Measurements from ENCODE around the gene MED13. TPM values are rescaled to one million over a fixed set of nuclear protein-coding genes. Genes with fewer than 3 reads are reported as not detected.

The MED13 gene
- total RNA-seq, 1 experiment from 2014 or later: 49.4 TPM

DNA sequence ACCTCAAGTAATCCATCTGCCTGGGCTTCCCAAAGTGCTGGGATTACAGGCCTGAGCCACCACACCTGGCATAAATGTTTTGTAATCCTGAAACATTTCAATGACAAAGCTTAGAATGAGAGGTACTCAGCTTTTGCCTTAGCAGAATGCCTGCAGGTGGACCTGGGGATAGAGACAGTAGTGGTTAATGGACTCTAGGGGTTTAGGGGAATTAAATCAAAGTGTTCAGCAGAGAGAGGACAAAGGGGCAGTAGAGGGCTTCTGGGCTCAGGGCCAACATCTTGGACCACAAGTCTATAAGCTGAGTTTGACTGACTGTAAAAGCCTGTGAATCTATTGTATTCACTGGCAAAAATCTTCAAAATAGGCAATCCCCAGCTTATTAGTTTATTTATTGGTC is 36.0 kb upstream of the MED13 start:
- Histone ChIP-seq H3K4me1 (replicated peaks; ENCODE audit: insufficient read depth) (no peaks in the 10 kb centered on the region), H3K27me3 (ENCODE audit: insufficient read depth, low read depth) (no peaks in the 10 kb centered on the region), H2AFZ (no peak overlapping the region), H3K36me3 (ENCODE audit: low read depth) (no peaks in the 10 kb centered on the region), H3K4me3 (no peak overlapping the region), H3F3A (ENCODE audit: insufficient read depth, low read depth) (no peaks in the 10 kb centered on the region), H3K4me2 (no peak overlapping the region), H3K27ac (no peak overlapping the region), H3K9me3 (ENCODE audit: insufficient read depth, low read depth) (no peaks in the 10 kb centered on the region), H3K9me2 (ENCODE audit: insufficient read depth) (no peaks in the 10 kb centered on the region), H4K20me1 (ENCODE audit: insufficient read depth) (no peaks in the 10 kb centered on the region), H3K79me2 (ENCODE audit: low read depth) (no peaks in the 10 kb centered on the region)
- TF ChIP-seq CTCF (conservative IDR thresholded peaks at IDR 0.05) (no peak), EZH2 (IDR thresholded peaks at IDR 0.05; ENCODE audit: low read depth) (no peak)
- POLR2A ChIA-PET (ENCODE audit: unreplicated experiment): interaction anchor here (0.6 kb wide), 1 partner anchor 34 kb away, joined by 5 read pairs; no protein-coding TSS in a partner anchor
- no peak for DNase-seq
- CTCF ChIA-PET: interaction anchor here (0.6 to 1.0 kb wide), 2 partner anchors 9 to 15 kb away, joined by 4 to 14 read pairs; no protein-coding TSS in a partner anchor
- intact Hi-C loops (cut with micrococcal nuclease; ENCODE audit: unreplicated experiment): no loop called here
- BruUV-seq (replicated peaks): no TSS peak

- H4K20me1 ChIP-seq (ENCODE audit: insufficient read depth): no peaks in the 10 kb centered on the region
- intact Hi-C loops (cut with micrococcal nuclease; ENCODE audit: unreplicated experiment): no loop called here
- H2AFZ ChIP-seq: no peak overlapping the region
- ChIA-PET POLR2A (ENCODE audit: unreplicated experiment) (no interaction called here), CTCF (no interaction called here)
- H3K4me2 ChIP-seq: no peak overlapping the region
- H3K9me2 ChIP-seq (ENCODE audit: insufficient read depth): no peaks in the 10 kb centered on the region
- no peaks in the 10 kb centered on the region for H3K79me2 ChIP-seq (ENCODE audit: low read depth)
- no peaks in the 10 kb centered on the region for H3F3A ChIP-seq (ENCODE audit: insufficient read depth, low read depth)
- no peak for DNase-seq
- H3K4me3 ChIP-seq: no peak overlapping the region
- no peaks in the 10 kb centered on the region for H3K27me3 ChIP-seq (ENCODE audit: insufficient read depth, low read depth)
- H3K27ac ChIP-seq: no peak overlapping the region
- BruUV-seq (replicated peaks): no TSS peak
- H3K4me1 ChIP-seq (replicated peaks; ENCODE audit: insufficient read depth): no peaks in the 10 kb centered on the region
- no peaks in the 10 kb centered on the region for H3K36me3 ChIP-seq (ENCODE audit: low read depth)
- TF ChIP-seq EZH2 (IDR thresholded peaks at IDR 0.05; ENCODE audit: low read depth): no peak
- no peak for TF ChIP-seq CTCF (conservative IDR thresholded peaks at IDR 0.05)
- H3K9me3 ChIP-seq (ENCODE audit: insufficient read depth, low read depth): no peaks in the 10 kb centered on the region
These were observed 35.0 kb upstream of the MED13 start for GRCh38 chr17:62100055-62100454.

DNA sequence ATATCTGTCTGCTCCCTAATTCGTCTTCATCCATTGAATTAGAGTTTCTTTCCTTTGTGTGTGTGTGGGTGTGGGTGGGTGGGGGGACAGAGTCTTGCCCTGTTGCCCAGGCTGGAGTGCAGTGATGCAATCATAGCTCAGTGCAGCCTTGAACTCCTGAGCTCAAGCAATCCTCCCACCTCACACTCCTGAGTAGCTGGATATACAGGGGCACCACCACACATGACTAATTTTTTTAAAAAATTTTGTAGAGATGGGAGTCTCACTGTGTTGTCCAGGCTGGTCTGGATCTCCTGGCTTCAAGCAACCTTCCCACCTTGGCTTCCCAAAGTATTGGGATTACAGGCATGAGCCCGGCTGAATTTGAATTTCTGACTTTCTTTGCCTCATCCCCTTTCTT is 34.5 kb upstream of the MED13 start:
- no TSS peak for BruUV-seq (replicated peaks)
- no peak for DNase-seq
- Histone ChIP-seq H3F3A (ENCODE audit: insufficient read depth, low read depth) (no peaks in the 10 kb centered on the region), H3K79me2 (ENCODE audit: low read depth) (no peaks in the 10 kb centered on the region), H3K4me2 (no peak overlapping the region), H3K36me3 (ENCODE audit: low read depth) (no peaks in the 10 kb centered on the region), H2AFZ (no peak overlapping the region), H3K27me3 (ENCODE audit: insufficient read depth, low read depth) (no peaks in the 10 kb centered on the region), H3K27ac (no peak overlapping the region), H3K4me3 (no peak overlapping the region), H3K9me2 (ENCODE audit: insufficient read depth) (no peaks in the 10 kb centered on the region), H4K20me1 (ENCODE audit: insufficient read depth) (no peaks in the 10 kb centered on the region), H3K9me3 (ENCODE audit: insufficient read depth, low read depth) (no peaks in the 10 kb centered on the region), H3K4me1 (replicated peaks; ENCODE audit: insufficient read depth) (peaks cover under 1% of the 10 kb centered on the region; the same call in 1 of the 2 replicates)
- intact Hi-C loops (cut with micrococcal nuclease; ENCODE audit: unreplicated experiment): no loop called here
- CTCF ChIA-PET: no interaction called here
- TF ChIP-seq CTCF (conservative IDR thresholded peaks at IDR 0.05): no peak
- no peak for TF ChIP-seq EZH2 (IDR thresholded peaks at IDR 0.05; ENCODE audit: low read depth)
- POLR2A ChIA-PET (ENCODE audit: unreplicated experiment): no interaction called here

All from PC-9 (cell line).